T-cell (primary cell): ENCODE measurements around the gene UBQLN4. TPM values are rescaled to one million over a fixed set of nuclear protein-coding genes. Genes with fewer than 3 reads are reported as not detected.

Experiments
- ATAC-seq, 4 experiments: fragments of 200-7000 bp in 3 of 4; fragments of 150-1000 bp in 1 of 4; cut with Tn5 transposase; replicated peaks in 1 of 4; 1 replicate in 3 of 4; 2 replicates in 1 of 4; pipeline ENCODE4 v1.10.0; 2021; ENCODE audit warnings: moderate library complexity in 3 of 4, mild to moderate bottlenecking in 2 of 4, moderate number of reproducible peaks in 1 of 4
- CTCF ChIA-PET, 2 donors: fragments of 300-600 bp; sonication (Branson Sonifier 250); formaldehyde crosslinking; loops; one replicate each; lab custom pipeline; 2022; ENCODE audit warnings: antibody characterized with exemption in 2 of 2; lab: Charles Lee
- POLR2A ChIA-PET, 2 donors: fragments of 300-600 bp; sonication (Branson Sonifier 250); formaldehyde crosslinking; loops; one replicate each; lab custom pipeline; 2022; ENCODE audit warnings: antibody characterized with exemption in 2 of 2; lab: Charles Lee
- DNase-seq, 35 experiments: peaks; one replicate each; pipeline versions ENCODE4 v3.0.0 to v3.0.0-alpha.2; 2013 to 2023
- H3K27ac ChIP-seq: one replicate; pipeline ENCODE4 v1.5.1; 2013; ENCODE audit warnings: low read length
- H3K27me3 ChIP-seq, 2 experiments: replicated peaks in 1 of 2; 1 replicate in 1 of 2; 2 replicates in 1 of 2; pipeline versions ENCODE4 v1.6.1 to v1.7.0; 2013; ENCODE audit warnings: low read length in 1 of 2, mixed read lengths in 1 of 2; ENCODE audit not compliant: control insufficient read depth in 2 of 2, insufficient read depth in 2 of 2; ENCODE audit errors: extremely low read depth in 1 of 2
- H3K36me3 ChIP-seq, 2 donors: 1 replicate in 1 of 2; 2 replicates in 1 of 2; pipeline versions ENCODE4 v1.6.1 to v1.7.0; 2013; ENCODE audit warnings: low read length in 1 of 2; ENCODE audit not compliant: control insufficient read depth in 2 of 2, insufficient read depth in 1 of 2; ENCODE audit errors: extremely low read depth in 1 of 2
- H3K4me1 ChIP-seq, 2 experiments: 1 replicate in 1 of 2; 2 replicates in 1 of 2; pipeline versions ENCODE4 v1.6.1 to v1.7.0; 2013; ENCODE audit warnings: low read length in 2 of 2, mixed read lengths in 1 of 2; ENCODE audit not compliant: insufficient read depth in 2 of 2, control insufficient read depth in 1 of 2; ENCODE audit errors: extremely low read depth in 1 of 2
- H3K4me3 ChIP-seq, 2 donors: 1 replicate in 1 of 2; 2 replicates in 1 of 2; pipeline versions ENCODE4 v1.5.1 to v1.7.0; 2013; ENCODE audit warnings: mild to moderate bottlenecking in 2 of 2, low read length in 1 of 2, moderate library complexity in 1 of 2; ENCODE audit not compliant: control insufficient read depth in 1 of 2; ENCODE audit errors: extremely low read depth in 1 of 2
- H3K9me3 ChIP-seq: 2 replicates; pipeline ENCODE4 v1.7.0; 2013
- H3K27ac Mint-ChIP-seq, 2 donors: one replicate each; pipeline ENCODE4 v1.8.0; 2020 to 2021; ENCODE audit warnings: mild to moderate bottlenecking in 2 of 2, mixed read lengths in 2 of 2
- H3K27me3 Mint-ChIP-seq, 2 donors: one replicate each; pipeline ENCODE4 v1.8.0; 2021 to 2022; ENCODE audit warnings: mixed read lengths in 2 of 2
- H3K36me3 Mint-ChIP-seq: one replicate; pipeline ENCODE4 v1.8.0; 2021; ENCODE audit warnings: mixed read lengths
- H3K4me1 Mint-ChIP-seq, 3 donors: one replicate each; pipeline ENCODE4 v1.8.0; 2020 to 2022; ENCODE audit warnings: mixed read lengths in 3 of 3, mild to moderate bottlenecking in 1 of 3
- H3K4me3 Mint-ChIP-seq, 3 donors: one replicate each; pipeline ENCODE4 v1.8.0; 2020 to 2022; ENCODE audit warnings: mild to moderate bottlenecking in 3 of 3, mixed read lengths in 3 of 3, moderate library complexity in 3 of 3
- H3K9me3 Mint-ChIP-seq, 3 donors: one replicate each; pipeline ENCODE4 v1.8.0; 2020 to 2022; ENCODE audit warnings: mixed read lengths in 3 of 3
- WGBS: methylation state at CpG from one replicate; pipeline ENCODE4 v1.1.5; 2013; ENCODE audit warnings: missing lambda C conversion rate; ENCODE audit not compliant: insufficient coverage; 5-methylcytosine and 5-hydroxymethylcytosine counted together
- total RNA-seq, 35 experiments: library from RNA in 6 of 35; stranded (reverse) in 6 of 35; fragments of 120-200 nt in 1 of 35; gene quantifications; one replicate each; pipeline versions ENCODE4 v1.2.1 to v1.2.4 and lab custom pipeline; 2013 to 2026

UBQLN4 gene
- total RNA-seq, 5 donors from 2014 or later (not counting 1 experiment from before 2014, with no cell fraction given), result 21.9 to 39.6 (median 37.9) TPM

DNA sequence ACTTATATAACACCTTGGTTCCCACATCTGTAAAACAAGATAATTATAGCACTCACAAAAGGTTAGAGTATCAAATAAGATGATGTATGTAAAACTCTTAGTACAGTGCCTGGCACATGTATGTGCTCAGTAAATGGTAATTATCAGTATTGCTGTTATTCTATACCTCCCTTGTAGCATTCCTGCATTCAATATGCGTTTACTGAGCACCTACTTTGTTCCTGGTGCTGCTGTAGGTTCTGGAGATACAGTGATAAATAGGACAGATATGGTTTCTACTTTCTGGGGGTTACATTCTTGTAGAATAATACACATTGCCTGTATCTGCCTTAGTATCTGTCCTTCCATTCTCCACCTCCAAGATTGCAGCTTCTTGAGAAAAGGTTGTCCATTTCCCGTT, 31.6 kb downstream of the UBQLN4 start:
- H3K27me3 ChIP-seq, result peaks cover 0 to 5% of the 10 kb centered on the region in 2 experiments
- no peak overlapping the region for H3K27ac ChIP-seq
- H3K4me3 ChIP-seq, result no peak overlapping the region
- peak overlapping the region; percentile 44 to 93 (median 49) for H3K4me3 Mint-ChIP-seq
- POLR2A ChIA-PET, result no interaction called here
- H3K27ac Mint-ChIP-seq, result peak overlapping the region; percentile 71 to 75
- H3K27me3 Mint-ChIP-seq, result peaks cover 0 to 5% of the 10 kb centered on the region in 2 donors
- DNase-seq (no peak), ATAC-seq (no peak)
- 33% methylated on average over 1 of the region's 2 CpGs for WGBS
- CTCF ChIA-PET, result no interaction called here
- no peaks in the 10 kb centered on the region for H3K9me3 Mint-ChIP-seq
- H3K4me1 Mint-ChIP-seq, result peaks cover 25 to 40% (median 31%) of the 10 kb centered on the region in 3 donors
- no peaks in the 10 kb centered on the region for H3K9me3 ChIP-seq
- H3K36me3 ChIP-seq, result peaks cover 2 to 18% of the 10 kb centered on the region in 2 donors
- H3K36me3 Mint-ChIP-seq, result peaks cover 13% of the 10 kb centered on the region
- H3K4me1 ChIP-seq, result peaks cover 12 to 23% of the 10 kb centered on the region in 2 experiments

- Histone ChIP-seq H3K27me3 (peaks cover 0 to 5% of the 10 kb centered on the region in 2 experiments), H3K4me3 (peak overlapping the region; percentile 87 to 88), H3K4me1 (peaks cover 12 to 23% of the 10 kb centered on the region in 2 experiments), H3K9me3 (no peaks in the 10 kb centered on the region), H3K36me3 (peaks cover 6 to 23% of the 10 kb centered on the region in 2 donors), H3K27ac (peak overlapping the region; percentile 50)
- Mint-ChIP-seq H3K9me3 (no peaks in the 10 kb centered on the region), H3K27me3 (peaks cover 0 to 5% of the 10 kb centered on the region in 2 donors), H3K4me1 (peaks cover 27 to 41% (median 31%) of the 10 kb centered on the region in 3 donors), H3K4me3 (peak overlapping the region; percentile 93 to 97 (median 94)), H3K36me3 (peaks cover 18% of the 10 kb centered on the region), H3K27ac (peak overlapping the region; percentile 88 to 94)
- ATAC-seq (no peak), DNase-seq (no peak)
- 0% methylated on average over 1 of the region's 4 CpGs for WGBS
- POLR2A ChIA-PET, result interaction anchor here in 1 of 2 donors (0.6 kb wide), 2 partner anchors 504 to 769 kb away, joined by 4 to 5 read pairs; no protein-coding TSS in a partner anchor
- CTCF ChIA-PET, result interaction anchor here (0.6 to 1.2 kb wide), 3 partner anchors 45 to 87 kb away, joined by 3 to 4 read pairs (median 3); partner anchors contain the start of gene KHDC4 (in 1 of the 2)
Measured at GRCh38 chr1:156021093-156021428, 32.5 kb downstream of the UBQLN4 start.

GRCh38 chr1:156020293-156021092, 33.1 kb downstream of the UBQLN4 start, which contains the start of gene SSR2:
Gene SSR2 (minus strand): TSS chr1:156020951. CDS start chr1:156020167, 784 bp downstream.
- under 1% methylated on average over 25 of the region's 45 CpGs for WGBS
- H3K27me3 ChIP-seq, result peaks cover 0 to 5% of the 10 kb centered on the region in 2 experiments
- H3K36me3 Mint-ChIP-seq, result peaks cover 18% of the 10 kb centered on the region
- H3K9me3 ChIP-seq, result no peaks in the 10 kb centered on the region
- no peaks in the 10 kb centered on the region for H3K9me3 Mint-ChIP-seq
- H3K27ac Mint-ChIP-seq, result peak within 1 kb of the TSS; percentile 88 to 94
- peaks cover 24 to 37% (median 31%) of the 10 kb centered on the region in 3 donors for H3K4me1 Mint-ChIP-seq
- CTCF ChIA-PET, result interaction anchor here in 1 of 2 donors (0.6 to 1.2 kb wide), 3 partner anchors 12 to 86 kb away, joined by 3 read pairs; partner anchors contain the start of gene KHDC4
- peaks cover 12 to 18% of the 10 kb centered on the region in 2 experiments for H3K4me1 ChIP-seq
- H3K27ac ChIP-seq, result peak within 1 kb of the TSS; percentile 50
- H3K4me3 ChIP-seq, result peak within 1 kb of the TSS; percentile 87 to 88
- peak; percentile 98 to 100 (median 100) for ATAC-seq
- peak within 1 kb of the TSS; percentile 93 to 97 (median 94) for H3K4me3 Mint-ChIP-seq
- peak; percentile 68 to 92 (median 79) for DNase-seq
- peaks cover 0 to 5% of the 10 kb centered on the region in 2 donors for H3K27me3 Mint-ChIP-seq
- POLR2A ChIA-PET, result interaction anchor here in 1 of 2 donors (0.6 kb wide), 2 partner anchors 503 to 769 kb away, joined by 4 to 5 read pairs; no protein-coding TSS in a partner anchor
- peaks cover 6 to 24% of the 10 kb centered on the region in 2 donors for H3K36me3 ChIP-seq

DNA sequence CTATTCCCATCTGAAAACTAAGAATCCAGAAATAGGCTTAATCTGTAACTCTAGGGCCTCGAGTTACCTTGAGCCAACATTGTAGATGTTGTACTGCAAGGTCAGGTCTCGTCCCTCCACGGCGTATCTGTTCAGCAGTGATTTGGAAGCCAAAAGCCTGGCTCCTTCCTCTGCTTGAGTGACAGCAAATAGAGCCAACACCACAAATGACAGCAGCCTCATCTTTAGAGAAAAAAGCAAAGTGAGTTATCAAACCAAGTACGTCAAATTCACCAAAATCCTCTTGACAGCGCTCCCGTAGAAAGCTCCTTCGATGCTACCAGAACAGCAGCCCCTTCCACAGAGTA, 33.7 kb downstream of the UBQLN4 start:
- POLR2A ChIA-PET, result no interaction called here
- Histone ChIP-seq H3K4me3 (peak overlapping the region; percentile 87 to 88), H3K27ac (peak overlapping the region; percentile 50), H3K27me3 (peaks cover 0 to 5% of the 10 kb centered on the region in 2 experiments), H3K4me1 (peaks cover 12 to 18% of the 10 kb centered on the region in 2 experiments), H3K9me3 (no peaks in the 10 kb centered on the region), H3K36me3 (peaks cover 10 to 27% of the 10 kb centered on the region in 2 donors)
- H3K27ac Mint-ChIP-seq, result peak overlapping the region; percentile 75 to 94
- peaks cover 0 to under 1% of the 10 kb centered on the region in 2 donors for H3K27me3 Mint-ChIP-seq
- no peaks in the 10 kb centered on the region for H3K9me3 Mint-ChIP-seq
- ATAC-seq (no peak), DNase-seq (no peak)
- H3K4me3 Mint-ChIP-seq, result peak overlapping the region; percentile 93 to 97 (median 94)
- CTCF ChIA-PET, result no interaction called here
- 69% methylated on average over 5 of the region's 8 CpGs for WGBS
- peaks cover 24 to 37% (median 31%) of the 10 kb centered on the region in 3 donors for H3K4me1 Mint-ChIP-seq
- peaks cover 18% of the 10 kb centered on the region for H3K36me3 Mint-ChIP-seq

GRCh38 chr1:156014829-156015228, 38.8 kb downstream of the UBQLN4 start:
- Histone ChIP-seq H3K4me3 (no peak overlapping the region), H3K9me3 (no peaks in the 10 kb centered on the region), H3K27me3 (no peaks in the 10 kb centered on the region), H3K27ac (no peak overlapping the region), H3K4me1 (peaks cover 3 to 7% of the 10 kb centered on the region in 2 experiments), H3K36me3 (peaks cover 20 to 75% of the 10 kb centered on the region in 2 donors)
- ChIA-PET CTCF (interaction anchor here in 1 of 2 donors (0.6 kb wide), 1 partner anchor 315 kb away, joined by 3 read pairs; no protein-coding TSS in a partner anchor), POLR2A (interaction anchor here in 1 of 2 donors (0.7 kb wide), 1 partner anchor 1860 kb away, joined by 6 read pairs; no protein-coding TSS in a partner anchor)
- ATAC-seq (no peak), DNase-seq (no peak)
- H3K4me3 Mint-ChIP-seq, result no peak overlapping the region
- no peaks in the 10 kb centered on the region for H3K9me3 Mint-ChIP-seq
- peaks cover 42% of the 10 kb centered on the region for H3K36me3 Mint-ChIP-seq
- H3K27ac Mint-ChIP-seq, result no peak overlapping the region
- no peaks in the 10 kb centered on the region for H3K27me3 Mint-ChIP-seq
- WGBS, result 98% methylated on average over 6 of the region's 7 CpGs
- H3K4me1 Mint-ChIP-seq, result peaks cover 21 to 24% (median 23%) of the 10 kb centered on the region in 3 donors
